GM21528 (cell line): ENCODE measurements around the gene ADI1.
"Not testable (repeated sequence)": the region's sequence is repeated elsewhere in the genome, so short reads cannot be mapped to it uniquely, and the experiment has no call there.

Experiments
- ATAC-seq: cut with Tn5 transposase; IDR thresholded peaks from one replicate; pipeline ENCODE4 v1.9.1; 2021; ENCODE audit warnings: mild to moderate bottlenecking, moderate library complexity; ENCODE audit not compliant: unreplicated experiment, low FRiP score

Gene ADI1

GRCh38 chr2:3465328-3465727 is 54.0 kb downstream of the ADI1 start:
- ATAC-seq, result no peak

- ATAC-seq, result no peak
Measured at GRCh38 chr2:3464401-3465005, 54.8 kb downstream of the ADI1 start.

GRCh38 chr2:3463944-3464343 is 55.4 kb downstream of the ADI1 start:
- no peak for ATAC-seq

GRCh38 chr2:3463186-3463835 is 56.0 kb downstream of the ADI1 start:
- ATAC-seq, result no peak

- peak; percentile 12 for ATAC-seq
Measured at GRCh38 chr2:3462493-3463104, 56.7 kb downstream of the ADI1 start.

- peak; percentile 74 for ATAC-seq
Measured at GRCh38 chr2:3461801-3462492, 57.4 kb downstream of the ADI1 start.

- ATAC-seq, result no peak
Measured at GRCh38 chr2:3460831-3461800, 58.2 kb downstream of the ADI1 start.

GRCh38 chr2:3460156-3460555 is 59.2 kb downstream of the ADI1 start:
- no peak for ATAC-seq

- no peak for ATAC-seq
Measured at GRCh38 chr2:3459185-3460015, 59.9 kb downstream of the ADI1 start.

GRCh38 chr2:3458396-3459184 is 60.7 kb downstream of the ADI1 start:
- no peak for ATAC-seq

- ATAC-seq, result no peak
Measured at GRCh38 chr2:3457524-3458395, 61.6 kb downstream of the ADI1 start.

- ATAC-seq, result no peak
Measured at GRCh38 chr2:3456125-3456524, 63.2 kb downstream of the ADI1 start.

GRCh38 chr2:3454802-3455201 is 64.5 kb downstream of the ADI1 start:
- ATAC-seq, result no peak

GRCh38 chr2:3454005-3454404 is 65.3 kb downstream of the ADI1 start:
- not testable (repeated sequence) for ATAC-seq

GRCh38 chr2:3453190-3453999 is 65.9 kb downstream of the ADI1 start:
- no peak for ATAC-seq

- ATAC-seq, result no peak
Measured at GRCh38 chr2:3451926-3452671, 67.2 kb downstream of the ADI1 start.
